ENCODE data around the gene FHL1.

Gene FHL1

GRCh38 chrX:136146614-136147314 is 569 bp upstream of the FHL1 start:
- Histone ChIP-seq H2BK5ac (ENCODE audit: low read depth, low read length, poor library complexity) (no peak overlapping the region), H4K8ac (ENCODE audit: low read depth, low read length) (no peak overlapping the region), H3K4ac (ENCODE audit: low read depth, low read length) (no peak overlapping the region), H2BK12ac (ENCODE audit: low read length) (no peak overlapping the region), H3K18ac (ENCODE audit: low read length) (no peak overlapping the region), H4K91ac (ENCODE audit: low read depth, low read length) (no peak overlapping the region), H2AFZ (ENCODE audit: insufficient read depth, low read length, poor library complexity) (no peak overlapping the region), H3K14ac (ENCODE audit: low read length) (no peak overlapping the region), H4K12ac (ENCODE audit: low read depth, low read length) (no peak overlapping the region), H3K27me3 (ENCODE audit: insufficient read depth, low read length) (peaks cover 10% of the 10 kb centered on the region), H3K4me2 (ENCODE audit: low read length) (peak overlapping the region; percentile 76), H3K27ac (ENCODE audit: low read depth, low read length) (no peak overlapping the region), H2BK120ac (ENCODE audit: insufficient read depth, low read length, poor library complexity) (no peak overlapping the region), H2AK5ac (ENCODE audit: low read length) (no peak overlapping the region), H3K23ac (ENCODE audit: low read length) (no peak overlapping the region), H3K79me2 (ENCODE audit: control insufficient read depth, insufficient read depth, low read length, poor library complexity) (no peaks in the 10 kb centered on the region), H3K4me1 (ENCODE audit: control insufficient read depth in 1 of 2, insufficient read depth in 2 of 2, low read length in 2 of 2) (peaks cover 0 to 2% of the 10 kb centered on the region in 2 experiments), H3K36me3 (ENCODE audit: control insufficient read depth in 1 of 2, insufficient read depth in 2 of 2, low read length in 2 of 2) (no peaks in the 10 kb centered on the region), H3K79me1 (ENCODE audit: low read length) (no peaks in the 10 kb centered on the region), H3K9me3 (ENCODE audit: insufficient read depth, low read depth, low read length) (no peaks in the 10 kb centered on the region), H3K4me3 (ENCODE audit: low read depth, low read length) (peak overlapping the region; percentile 60), H3K9ac (ENCODE audit: low read length) (no peak overlapping the region)
- DNase-seq, result no peak
- WGBS (ENCODE audit: extremely low coverage, insufficient coverage, insufficient read length), result no CpG with 5 or more reads among the region's 59 CpGs

GRCh38 chrX:136147976-136148375 is 643 bp downstream of the FHL1 start:
- H3K23ac ChIP-seq (ENCODE audit: low read length), result no peak overlapping the region
- H3K79me2 ChIP-seq (ENCODE audit: control insufficient read depth, insufficient read depth, low read length, poor library complexity), result no peaks in the 10 kb centered on the region
- no peak overlapping the region for H2AK5ac ChIP-seq (ENCODE audit: low read length)
- H3K4me2 ChIP-seq (ENCODE audit: low read length), result peak overlapping the region; percentile 85
- H3K9me3 ChIP-seq (ENCODE audit: insufficient read depth, low read depth, low read length), result no peaks in the 10 kb centered on the region
- H3K9ac ChIP-seq (ENCODE audit: low read length), result no peak overlapping the region
- peaks cover 10% of the 10 kb centered on the region for H3K27me3 ChIP-seq (ENCODE audit: insufficient read depth, low read length)
- no peak overlapping the region for H3K18ac ChIP-seq (ENCODE audit: low read length)
- no peaks in the 10 kb centered on the region for H3K36me3 ChIP-seq (ENCODE audit: control insufficient read depth in 1 of 2, insufficient read depth in 2 of 2, low read length in 2 of 2)
- H3K4me1 ChIP-seq (ENCODE audit: control insufficient read depth in 1 of 2, insufficient read depth in 2 of 2, low read length in 2 of 2), result peaks cover 0 to 2% of the 10 kb centered on the region in 2 experiments
- DNase-seq, result no peak
- H2AFZ ChIP-seq (ENCODE audit: insufficient read depth, low read length, poor library complexity), result no peak overlapping the region
- H2BK12ac ChIP-seq (ENCODE audit: low read length), result no peak overlapping the region
- H4K8ac ChIP-seq (ENCODE audit: low read depth, low read length), result no peak overlapping the region
- no peak overlapping the region for H2BK5ac ChIP-seq (ENCODE audit: low read depth, low read length, poor library complexity)
- WGBS (ENCODE audit: extremely low coverage, insufficient coverage, insufficient read length), result no CpG with 5 or more reads among the region's 17 CpGs
- H3K27ac ChIP-seq (ENCODE audit: low read depth, low read length), result no peak overlapping the region
- H3K4ac ChIP-seq (ENCODE audit: low read depth, low read length), result no peak overlapping the region
- H3K4me3 ChIP-seq (ENCODE audit: low read depth, low read length), result no peak overlapping the region
- H2BK120ac ChIP-seq (ENCODE audit: insufficient read depth, low read length, poor library complexity), result no peak overlapping the region
- no peak overlapping the region for H4K12ac ChIP-seq (ENCODE audit: low read depth, low read length)
- H4K91ac ChIP-seq (ENCODE audit: low read depth, low read length), result no peak overlapping the region
- H3K14ac ChIP-seq (ENCODE audit: low read length), result no peak overlapping the region
- H3K79me1 ChIP-seq (ENCODE audit: low read length), result no peaks in the 10 kb centered on the region

GRCh38 chrX:136148391-136148790 is 1.1 kb downstream of the FHL1 start:
- H2BK120ac ChIP-seq (ENCODE audit: insufficient read depth, low read length, poor library complexity), result no peak overlapping the region
- H2AK5ac ChIP-seq (ENCODE audit: low read length), result no peak overlapping the region
- no peaks in the 10 kb centered on the region for H3K36me3 ChIP-seq (ENCODE audit: control insufficient read depth in 1 of 2, insufficient read depth in 2 of 2, low read length in 2 of 2)
- no peak overlapping the region for H3K4me3 ChIP-seq (ENCODE audit: low read depth, low read length)
- H2BK5ac ChIP-seq (ENCODE audit: low read depth, low read length, poor library complexity), result no peak overlapping the region
- no peaks in the 10 kb centered on the region for H3K79me2 ChIP-seq (ENCODE audit: control insufficient read depth, insufficient read depth, low read length, poor library complexity)
- H3K18ac ChIP-seq (ENCODE audit: low read length), result no peak overlapping the region
- H3K9ac ChIP-seq (ENCODE audit: low read length), result no peak overlapping the region
- H3K27ac ChIP-seq (ENCODE audit: low read depth, low read length), result no peak overlapping the region
- WGBS (ENCODE audit: extremely low coverage, insufficient coverage, insufficient read length), result no CpG with 5 or more reads among the region's 17 CpGs
- H3K9me3 ChIP-seq (ENCODE audit: insufficient read depth, low read depth, low read length), result no peaks in the 10 kb centered on the region
- H3K79me1 ChIP-seq (ENCODE audit: low read length), result no peaks in the 10 kb centered on the region
- no peak overlapping the region for H4K91ac ChIP-seq (ENCODE audit: low read depth, low read length)
- no peak overlapping the region for H3K14ac ChIP-seq (ENCODE audit: low read length)
- H3K4me1 ChIP-seq (ENCODE audit: control insufficient read depth in 1 of 2, insufficient read depth in 2 of 2, low read length in 2 of 2), result peaks cover 0 to 2% of the 10 kb centered on the region in 2 experiments
- no peak overlapping the region for H3K4me2 ChIP-seq (ENCODE audit: low read length)
- no peak overlapping the region for H3K23ac ChIP-seq (ENCODE audit: low read length)
- H4K12ac ChIP-seq (ENCODE audit: low read depth, low read length), result no peak overlapping the region
- no peak overlapping the region for H3K4ac ChIP-seq (ENCODE audit: low read depth, low read length)
- DNase-seq, result no peak
- H3K27me3 ChIP-seq (ENCODE audit: insufficient read depth, low read length), result peaks cover 10% of the 10 kb centered on the region
- no peak overlapping the region for H4K8ac ChIP-seq (ENCODE audit: low read depth, low read length)
- no peak overlapping the region for H2BK12ac ChIP-seq (ENCODE audit: low read length)
- H2AFZ ChIP-seq (ENCODE audit: insufficient read depth, low read length, poor library complexity), result no peak overlapping the region

GRCh38 chrX:136154998-136155397 is 7.7 kb downstream of the FHL1 start:
- Histone ChIP-seq H3K79me2 (ENCODE audit: control insufficient read depth, insufficient read depth, low read length, poor library complexity) (no peaks in the 10 kb centered on the region), H3K36me3 (ENCODE audit: control insufficient read depth in 1 of 2, insufficient read depth in 2 of 2, low read length in 2 of 2) (no peaks in the 10 kb centered on the region), H3K27me3 (ENCODE audit: insufficient read depth, low read length) (no peaks in the 10 kb centered on the region), H2AFZ (ENCODE audit: insufficient read depth, low read length, poor library complexity) (no peak overlapping the region), H3K9ac (ENCODE audit: low read length) (no peak overlapping the region), H4K91ac (ENCODE audit: low read depth, low read length) (no peak overlapping the region), H3K4me3 (ENCODE audit: low read depth, low read length) (no peak overlapping the region), H3K27ac (ENCODE audit: low read depth, low read length) (no peak overlapping the region), H2AK5ac (ENCODE audit: low read length) (no peak overlapping the region), H3K18ac (ENCODE audit: low read length) (no peak overlapping the region), H2BK12ac (ENCODE audit: low read length) (no peak overlapping the region), H2BK120ac (ENCODE audit: insufficient read depth, low read length, poor library complexity) (no peak overlapping the region), H4K8ac (ENCODE audit: low read depth, low read length) (no peak overlapping the region), H3K79me1 (ENCODE audit: low read length) (no peaks in the 10 kb centered on the region), H3K23ac (ENCODE audit: low read length) (no peak overlapping the region), H3K4me2 (ENCODE audit: low read length) (no peak overlapping the region), H3K4ac (ENCODE audit: low read depth, low read length) (no peak overlapping the region), H4K12ac (ENCODE audit: low read depth, low read length) (no peak overlapping the region), H2BK5ac (ENCODE audit: low read depth, low read length, poor library complexity) (no peak overlapping the region), H3K4me1 (ENCODE audit: control insufficient read depth in 1 of 2, insufficient read depth in 2 of 2, low read length in 2 of 2) (no peaks in the 10 kb centered on the region), H3K14ac (ENCODE audit: low read length) (no peak overlapping the region), H3K9me3 (ENCODE audit: insufficient read depth, low read depth, low read length) (no peaks in the 10 kb centered on the region)
- WGBS (ENCODE audit: extremely low coverage, insufficient coverage, insufficient read length), result no CpG with 5 or more reads among the region's 5 CpGs
- no peak for DNase-seq

All from trophoblast cell (in vitro differentiated cells and primary cell).